Measurements from ENCODE around the gene CAND2.

GRCh38 chr3:12750658-12751071 is 45.8 kb upstream of the CAND2 start:
- TF ChIP-seq POLR2A (IDR thresholded peaks at IDR 0.05) = no peak
- TF ChIP-seq, protein P1, sequence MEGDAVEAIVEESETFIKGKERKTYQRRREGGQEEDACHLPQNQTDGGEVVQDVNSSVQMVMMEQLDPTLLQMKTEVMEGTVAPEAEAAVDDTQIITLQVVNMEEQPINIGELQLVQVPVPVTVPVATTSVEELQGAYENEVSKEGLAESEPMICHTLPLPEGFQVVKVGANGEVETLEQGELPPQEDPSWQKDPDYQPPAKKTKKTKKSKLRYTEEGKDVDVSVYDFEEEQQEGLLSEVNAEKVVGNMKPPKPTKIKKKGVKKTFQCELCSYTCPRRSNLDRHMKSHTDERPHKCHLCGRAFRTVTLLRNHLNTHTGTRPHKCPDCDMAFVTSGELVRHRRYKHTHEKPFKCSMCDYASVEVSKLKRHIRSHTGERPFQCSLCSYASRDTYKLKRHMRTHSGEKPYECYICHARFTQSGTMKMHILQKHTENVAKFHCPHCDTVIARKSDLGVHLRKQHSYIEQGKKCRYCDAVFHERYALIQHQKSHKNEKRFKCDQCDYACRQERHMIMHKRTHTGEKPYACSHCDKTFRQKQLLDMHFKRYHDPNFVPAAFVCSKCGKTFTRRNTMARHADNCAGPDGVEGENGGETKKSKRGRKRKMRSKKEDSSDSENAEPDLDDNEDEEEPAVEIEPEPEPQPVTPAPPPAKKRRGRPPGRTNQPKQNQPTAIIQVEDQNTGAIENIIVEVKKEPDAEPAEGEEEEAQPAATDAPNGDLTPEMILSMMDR (IDR thresholded peaks at IDR 0.05) = no peak
